ENCODE results near the gene NOTCH4.

GRCh38 chr6:32223258-32224235 lies at the start of gene NOTCH4:
- TF ChIP-seq MAX (IDR thresholded peaks at IDR 0.05; ENCODE audit: insufficient read depth, insufficient read length), result no peak
- TF ChIP-seq POLR2A (IDR thresholded peaks at IDR 0.05; ENCODE audit: low read depth, low read length), result no peak
- TF ChIP-seq CTCF (IDR thresholded peaks at IDR 0.05; ENCODE audit: extremely low read depth in 1 of 2, insufficient read depth in 1 of 2, low read depth in 1 of 2, low read length in 2 of 2), result no peak

Measured in endothelial cell of umbilical vein (primary cell).